Ascending aorta (tissue), 2 donors: ENCODE measurements around the gene ASIC3. TPM values are rescaled to one million over a fixed set of nuclear protein-coding genes. Genes with fewer than 3 reads are reported as not detected.
"Not testable (repeated sequence)": the region's sequence is repeated elsewhere in the genome, so short reads cannot be mapped to it uniquely, and the experiment has no call there.

Source experiments
- DNase-seq, 2 donors: peaks; one replicate each; pipeline ENCODE4 v3.0.0-alpha.2; 2019; ENCODE audit warnings: low spot score in 2 of 2
- H3K27ac ChIP-seq, 2 donors: fragments of 200-600 bp; sonication (generic); one replicate each; pipeline ENCODE4 v1.5.1; 2016 to 2017; ENCODE audit warnings: mild to moderate bottlenecking in 1 of 2
- H3K27me3 ChIP-seq: fragments of 200-600 bp; sonication (generic); one replicate; pipeline ENCODE4 v1.5.1; 2017
- H3K36me3 ChIP-seq, 2 donors: fragments of 200-600 bp; sonication (generic); one replicate each; pipeline ENCODE4 v1.5.1; 2016
- H3K4me1 ChIP-seq, 2 donors: fragments of 200-600 bp; sonication (generic); one replicate each; pipeline ENCODE4 v1.5.1; 2016 to 2017; ENCODE audit warnings: mild to moderate bottlenecking in 1 of 2
- H3K4me3 ChIP-seq, 2 donors: fragments of 200-600 bp; sonication (generic); one replicate each; pipeline ENCODE4 v1.5.1; 2016 to 2017; ENCODE audit warnings: mild to moderate bottlenecking in 1 of 2
- H3K9me3 ChIP-seq, 2 donors: fragments of 200-600 bp; sonication (generic); one replicate each; pipeline ENCODE4 v1.5.1; 2016
- CTCF ChIP-seq, 3 experiments: fragments of 200-600 bp in 2 of 3; fragments of 450-650 bp in 1 of 3; sonication (generic) in 2 of 3; IDR thresholded peaks; one replicate each; pipeline ENCODE4 v1.5.1; 2016 to 2019; ENCODE audit warnings: antibody characterized with exemption in 3 of 3, mild to moderate bottlenecking in 1 of 3, moderate library complexity in 1 of 3
- intact Hi-C: fragments of 100-400 bp; cut with DNase I; formaldehyde crosslinking; loops from one replicate; pipeline ENCODE4 v1.15.1; 2023
- total RNA-seq: library from RNA; depleted of rRNA; stranded (reverse); fragments of >200 nt; gene quantifications from one replicate; pipeline ENCODE4 v1.1.0, GENCODE V29; 2016

ASIC3 gene
- total RNA-seq, 1 donor from 2014 or later = not detected

DNA sequence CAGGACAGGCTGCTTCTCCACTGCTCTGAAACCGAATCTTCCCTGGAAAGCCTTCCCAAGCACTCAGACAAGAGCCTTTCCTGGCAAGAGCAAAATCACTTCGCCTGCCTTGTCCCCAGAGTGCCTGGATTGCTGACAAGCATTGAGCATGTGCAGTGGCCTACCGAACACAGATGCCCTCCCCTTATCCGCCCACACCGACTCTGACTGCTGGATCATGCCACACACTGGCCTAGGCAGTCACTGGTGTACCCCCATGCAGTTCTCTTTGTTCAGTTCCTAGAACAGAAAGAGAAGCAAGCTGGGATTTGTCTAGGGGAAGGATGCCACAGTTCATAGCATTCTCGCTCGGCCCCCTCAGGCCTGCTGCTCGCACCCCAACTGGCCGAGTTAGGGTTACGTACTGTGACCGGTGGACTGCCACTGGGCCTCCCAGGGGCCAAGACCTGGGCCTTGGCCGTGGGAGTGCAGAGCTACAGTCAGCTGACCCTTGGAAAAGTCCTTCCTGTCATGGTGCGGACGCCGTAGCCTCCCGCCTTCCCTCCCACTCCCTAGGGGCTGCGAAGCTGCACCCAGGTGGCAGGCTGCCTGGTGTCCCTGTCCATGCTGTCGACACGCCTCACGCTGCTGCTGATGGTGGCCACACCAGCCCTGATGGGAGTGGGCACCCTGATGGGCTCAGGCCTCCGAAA, 13.2 kb upstream of the ASIC3 start:
- H3K36me3 ChIP-seq = peaks cover 21 to 32% of the 10 kb centered on the region in 2 donors
- no peaks in the 10 kb centered on the region for H3K27me3 ChIP-seq
- H3K27ac ChIP-seq = no peak overlapping the region
- no peak overlapping the region for H3K4me3 ChIP-seq
- no peak for DNase-seq
- no peaks in the 10 kb centered on the region for H3K9me3 ChIP-seq
- H3K4me1 ChIP-seq = peaks cover 6 to 9% of the 10 kb centered on the region in 2 donors
- TF ChIP-seq CTCF (IDR thresholded peaks at IDR 0.05) = no peak
- intact Hi-C loops = no loop called here

GRCh38 chr7:151035902-151036301, 12.4 kb upstream of the ASIC3 start:
- H3K4me1 ChIP-seq = peaks cover 6 to 9% of the 10 kb centered on the region in 2 donors
- DNase-seq = no peak
- H3K4me3 ChIP-seq = no peak overlapping the region
- no peaks in the 10 kb centered on the region for H3K27me3 ChIP-seq
- H3K36me3 ChIP-seq = peaks cover 21 to 32% of the 10 kb centered on the region in 2 donors
- intact Hi-C loops = no loop called here
- no peak for TF ChIP-seq CTCF (IDR thresholded peaks at IDR 0.05)
- H3K9me3 ChIP-seq = no peaks in the 10 kb centered on the region
- no peak overlapping the region for H3K27ac ChIP-seq

- no peak for TF ChIP-seq CTCF (IDR thresholded peaks at IDR 0.05)
- Histone ChIP-seq H3K27ac (peak overlapping the region; percentile 52 to 62), H3K4me3 (no peak overlapping the region), H3K4me1 (peaks cover 6 to 9% of the 10 kb centered on the region in 2 donors), H3K27me3 (no peaks in the 10 kb centered on the region), H3K36me3 (peaks cover 27 to 40% of the 10 kb centered on the region in 2 donors), H3K9me3 (no peaks in the 10 kb centered on the region)
- intact Hi-C loops = loop anchor here (2.0 kb wide), 1 partner anchor 18 kb away; the partner anchor contains the start of gene CDK5
- peak; percentile 73 to 92 for DNase-seq
Observed at GRCh38 chr7:151038951-151039849, 9.1 kb upstream of the ASIC3 start.

GRCh38 chr7:151039850-151040548, 8.3 kb upstream of the ASIC3 start:
- peaks cover 6 to 9% of the 10 kb centered on the region in 2 donors for H3K4me1 ChIP-seq
- intact Hi-C loops = loop anchor here (2.0 kb wide), 1 partner anchor 17 kb away; the partner anchor contains the start of gene CDK5
- peaks cover 20 to 32% of the 10 kb centered on the region in 2 donors for H3K36me3 ChIP-seq
- no peaks in the 10 kb centered on the region for H3K27me3 ChIP-seq
- H3K9me3 ChIP-seq = no peaks in the 10 kb centered on the region
- no peak for DNase-seq
- no peak overlapping the region for H3K4me3 ChIP-seq
- no peak for TF ChIP-seq CTCF (IDR thresholded peaks at IDR 0.05)
- H3K27ac ChIP-seq = peak overlapping the region; percentile 52 to 62

GRCh38 chr7:151040616-151041375, 7.5 kb upstream of the ASIC3 start:
- H3K4me3 ChIP-seq = no peak overlapping the region
- H3K4me1 ChIP-seq = peaks cover 6 to 9% of the 10 kb centered on the region in 2 donors
- intact Hi-C loops = no loop called here
- TF ChIP-seq CTCF (IDR thresholded peaks at IDR 0.05) = no peak
- H3K9me3 ChIP-seq = no peaks in the 10 kb centered on the region
- DNase-seq = no peak
- peaks cover 16 to 29% of the 10 kb centered on the region in 2 donors for H3K36me3 ChIP-seq
- H3K27ac ChIP-seq = no peak overlapping the region
- no peaks in the 10 kb centered on the region for H3K27me3 ChIP-seq

DNA sequence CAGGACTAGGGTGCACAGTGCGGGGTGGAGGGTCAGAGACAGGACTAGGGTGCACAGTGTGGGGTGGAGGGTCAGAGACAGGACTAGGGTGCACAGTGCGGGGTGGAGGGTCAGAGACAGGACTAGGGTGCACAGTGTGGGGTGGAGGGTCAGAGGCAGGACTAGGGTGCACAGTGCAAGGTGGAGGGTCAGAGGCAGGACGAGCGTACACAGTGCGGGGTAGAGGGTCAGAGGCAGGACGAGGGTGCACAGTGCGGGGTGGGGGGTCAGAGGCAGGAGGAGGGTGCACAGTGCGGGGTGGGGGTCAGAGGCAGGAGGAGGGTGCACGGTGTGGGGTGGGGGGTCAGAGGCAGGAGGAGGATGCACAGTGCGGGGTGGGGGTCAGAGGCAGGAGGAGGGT, 4.9 kb upstream of the ASIC3 start:
- H3K36me3 ChIP-seq = peaks cover 6 to 14% of the 10 kb centered on the region in 2 donors

More for the DNA sequence above, 4.9 kb upstream of the ASIC3 start:
- H3K4me1 ChIP-seq, H3K27me3 ChIP-seq, H3K4me3 ChIP-seq, DNase-seq, intact Hi-C loops, H3K27ac ChIP-seq, H3K9me3 ChIP-seq: not testable (repeated sequence)
